ELF-1 (cell line): ENCODE results near the gene TMEM181.

Experiments
- DNase-seq: peaks from one replicate; pipeline ENCODE4 v3.0.0-alpha.2; 2016; ENCODE audit warnings: low read depth, low spot score

The TMEM181 gene

DNA sequence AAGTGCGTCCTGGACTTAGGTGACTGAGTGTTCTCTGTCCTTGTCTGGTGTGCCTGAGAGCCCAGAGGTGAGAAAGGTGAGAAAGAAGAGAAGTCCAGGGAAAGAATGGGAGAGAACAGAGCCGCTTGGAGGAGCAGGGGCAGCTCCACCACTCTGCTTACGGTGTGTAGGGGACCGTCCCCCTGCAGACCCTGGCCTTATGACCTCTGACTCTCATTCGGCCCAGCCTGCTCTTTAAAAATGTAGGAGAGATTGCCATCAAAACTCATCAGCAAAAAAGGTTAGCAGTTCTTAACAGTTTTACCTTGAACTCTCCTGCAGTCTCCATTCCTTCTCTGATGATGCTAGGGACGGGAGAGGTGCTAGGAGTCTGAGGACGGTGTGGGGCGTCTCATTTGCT, 2.0 kb downstream of the TMEM181 start:
- no peak for DNase-seq

GRCh38 chr6:158564243-158565121, 4.6 kb downstream of the TMEM181 start:
- DNase-seq, result no peak

GRCh38 chr6:158565122-158565429, 5.2 kb downstream of the TMEM181 start:
- no peak for DNase-seq

DNA sequence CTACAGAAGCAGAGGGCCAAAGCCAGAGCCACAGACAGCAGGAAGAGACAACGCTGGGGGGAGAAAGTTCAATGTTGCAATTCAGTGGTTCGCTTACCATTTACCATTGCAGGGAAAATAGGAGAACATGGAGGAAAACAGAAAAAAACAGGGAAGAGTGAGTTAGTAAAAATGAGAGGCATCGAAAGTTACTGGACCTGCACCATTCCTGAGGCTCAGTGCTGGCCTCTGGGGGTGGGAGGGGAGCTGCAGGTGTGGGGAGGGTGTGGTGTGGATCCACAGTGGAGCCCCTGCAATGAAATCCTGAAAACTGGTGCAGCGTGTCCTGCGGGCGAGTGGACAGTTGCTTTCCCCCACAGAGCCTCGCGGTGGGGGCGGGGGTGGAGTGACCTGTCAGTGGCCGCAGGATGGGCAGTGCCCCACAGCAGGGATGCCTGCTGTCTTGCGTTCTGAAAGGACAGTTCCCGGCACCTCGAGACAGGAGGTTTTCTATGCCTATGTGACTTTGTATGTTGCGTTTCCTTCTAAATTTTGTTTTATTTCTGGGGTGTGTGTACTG, 5.7 kb downstream of the TMEM181 start:
- DNase-seq, result no peak

DNA sequence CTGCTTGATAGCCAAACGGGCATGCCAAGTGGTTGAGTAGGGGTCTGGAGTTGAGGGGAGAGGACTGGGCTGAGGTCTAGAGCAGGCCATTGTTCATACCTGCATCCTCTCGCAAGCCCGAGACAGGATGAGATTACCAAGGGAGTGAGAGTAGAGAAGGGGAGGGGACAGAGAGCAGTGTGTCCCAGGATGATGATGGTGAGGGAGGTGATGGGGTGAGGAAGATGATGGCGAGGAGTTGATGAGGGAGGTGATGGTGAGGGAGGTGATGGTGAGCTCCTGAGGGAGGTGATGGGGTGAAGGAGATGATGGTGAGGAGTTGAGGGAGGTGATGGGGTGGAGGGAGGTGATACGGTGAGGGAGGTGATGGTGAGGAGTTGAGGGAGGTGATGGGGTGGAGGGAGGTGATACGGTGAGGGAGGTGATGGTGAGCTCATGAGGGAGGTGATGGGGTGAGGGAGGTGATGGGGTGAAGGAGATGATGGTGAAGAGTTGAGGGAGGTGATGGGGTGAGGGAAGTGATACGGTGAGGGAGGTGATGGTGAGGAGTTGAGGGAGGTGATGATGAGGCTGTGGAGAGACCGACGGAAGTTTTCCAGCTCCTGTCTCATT, 6.4 kb downstream of the TMEM181 start:
- no peak for DNase-seq

GRCh38 chr6:158567152-158567551, 7.3 kb downstream of the TMEM181 start:
- no peak for DNase-seq

DNA sequence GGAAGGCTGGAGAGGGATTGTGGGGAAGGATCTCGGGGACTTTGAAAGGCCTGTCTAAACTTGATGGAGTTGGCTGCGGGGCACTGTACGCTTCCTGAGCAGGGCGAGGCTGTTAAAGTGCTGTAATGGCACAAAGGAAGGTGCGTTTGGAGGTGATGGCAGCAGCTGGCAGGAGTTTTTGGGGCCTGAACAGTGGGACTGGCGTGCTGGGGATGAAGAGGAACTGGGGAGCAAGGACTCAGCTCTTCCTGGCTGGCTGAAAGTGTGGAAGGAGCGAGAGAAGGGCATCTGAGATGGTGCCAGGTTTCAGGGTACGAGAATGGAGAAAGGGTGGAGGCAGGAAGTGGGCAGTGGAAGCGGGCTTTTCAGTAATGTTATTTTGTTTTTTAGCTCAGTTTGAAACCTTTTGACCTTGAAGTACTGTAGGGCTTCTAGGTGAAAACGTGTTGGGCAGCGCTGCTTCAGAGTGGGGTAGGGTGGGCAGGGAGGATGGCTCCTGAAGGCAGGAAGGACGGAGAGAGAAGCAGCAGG, 8.0 kb downstream of the TMEM181 start:
- DNase-seq, result no peak

DNA sequence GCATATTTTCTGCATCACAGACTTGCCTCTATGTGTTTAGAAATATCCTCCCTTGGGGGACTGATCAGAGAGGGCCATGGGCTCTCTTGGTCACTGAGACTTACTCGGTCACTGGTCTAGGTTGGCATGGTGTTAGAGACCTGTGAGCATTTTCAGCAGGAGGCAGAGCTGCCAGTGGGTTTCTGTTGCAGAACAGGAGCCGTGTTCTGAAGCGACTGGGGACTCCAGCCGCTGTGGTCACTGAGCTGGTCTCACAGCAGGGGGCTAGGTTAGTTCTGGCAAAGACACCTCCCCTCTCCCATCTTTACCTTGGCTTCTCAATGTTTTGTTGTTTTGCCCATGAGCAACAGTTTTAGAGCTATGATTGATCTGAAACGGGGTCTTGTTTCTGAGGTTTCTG, 8.7 kb downstream of the TMEM181 start:
- no peak for DNase-seq

DNA sequence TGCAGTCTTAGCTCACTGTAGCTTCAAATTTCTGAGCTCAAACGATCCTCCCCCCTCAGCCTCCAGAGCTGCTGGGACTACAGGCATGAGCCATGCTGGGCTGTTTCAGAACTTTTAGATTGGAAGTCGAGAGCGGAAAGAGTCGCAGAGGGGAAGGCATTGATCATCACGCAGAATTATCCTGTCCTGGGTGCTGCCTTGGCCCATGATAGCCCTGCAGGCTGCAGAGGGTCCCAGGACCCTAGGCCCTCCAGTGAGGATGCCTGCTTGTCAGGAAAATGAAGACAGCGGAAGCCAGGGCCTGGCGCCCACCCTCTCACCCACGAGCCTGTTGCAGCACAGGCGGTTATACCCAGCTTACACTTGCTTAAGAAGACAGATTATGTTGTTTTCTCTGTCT, 9.1 kb downstream of the TMEM181 start:
- DNase-seq, result no peak

- no peak for DNase-seq
Observed at GRCh38 chr6:158570681-158570962, 10.7 kb downstream of the TMEM181 start.

- DNase-seq, result no peak
Observed at GRCh38 chr6:158571826-158572652, 12.1 kb downstream of the TMEM181 start.

GRCh38 chr6:158572653-158573541, 13.0 kb downstream of the TMEM181 start:
- DNase-seq, result no peak

GRCh38 chr6:158573542-158573931, 13.6 kb downstream of the TMEM181 start:
- DNase-seq, result no peak

DNA sequence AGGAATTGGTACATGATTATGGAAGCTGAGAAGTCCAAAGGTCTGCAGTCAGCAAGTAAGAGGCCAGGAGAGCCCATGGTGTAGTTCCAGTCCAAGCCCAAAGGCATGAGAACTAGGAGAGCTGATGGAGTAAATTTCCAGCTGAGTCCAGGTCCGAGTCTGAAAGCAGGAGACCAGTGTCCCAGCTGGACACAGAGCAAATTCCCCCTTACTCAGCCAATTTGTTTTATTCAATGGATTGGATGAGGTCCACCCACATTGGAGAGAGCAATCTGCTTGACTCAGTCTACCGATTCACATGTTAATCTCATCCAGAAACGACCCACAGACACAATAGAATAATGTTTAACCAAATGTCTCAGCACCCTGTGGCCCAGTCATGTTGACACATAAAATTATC, 14.9 kb downstream of the TMEM181 start:
- DNase-seq, result no peak

- no peak for DNase-seq
Observed at GRCh38 chr6:158575550-158575949, 15.7 kb downstream of the TMEM181 start.

GRCh38 chr6:158584236-158584651, 24.4 kb downstream of the TMEM181 start:
- no peak for DNase-seq

GRCh38 chr6:158586652-158587051, 26.8 kb downstream of the TMEM181 start:
- DNase-seq, result no peak

- no peak for DNase-seq
Observed at GRCh38 chr6:158589366-158589765, 29.5 kb downstream of the TMEM181 start.

DNA sequence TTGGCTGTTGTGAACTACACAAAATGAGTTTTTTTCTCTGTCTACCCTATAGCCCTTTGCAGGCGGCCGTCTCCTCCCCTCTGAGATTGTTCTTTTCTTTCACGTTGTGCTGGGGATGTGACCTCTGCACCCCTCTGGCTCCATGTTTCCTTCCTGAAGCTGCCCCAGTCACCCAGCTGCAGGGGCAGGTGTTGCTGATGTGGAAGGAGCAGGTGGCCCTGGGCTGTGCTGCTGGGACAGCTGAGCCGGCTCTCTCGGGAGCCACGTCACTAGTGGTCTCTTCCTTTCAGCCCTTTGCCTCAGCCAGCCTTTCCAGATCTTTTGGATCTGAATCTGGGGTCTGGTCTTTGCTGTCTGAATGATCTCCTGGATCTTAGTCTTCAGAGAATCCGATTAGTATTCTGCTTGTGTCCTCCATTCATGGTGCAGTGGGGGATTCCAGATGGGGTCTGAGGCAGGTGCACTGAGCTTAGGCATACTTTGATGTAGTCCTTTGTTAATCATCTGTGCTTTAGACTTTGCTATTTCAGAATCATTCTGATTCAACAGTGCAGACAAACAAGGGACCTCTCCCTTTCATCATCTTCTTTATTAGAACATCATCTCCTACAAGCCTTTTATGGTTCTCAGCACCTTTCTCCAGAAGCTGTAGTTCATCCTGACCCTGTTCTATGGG, 31.4 kb downstream of the TMEM181 start:
- DNase-seq, result no peak

- DNase-seq, result no peak
Observed at GRCh38 chr6:158591810-158592209, 31.9 kb downstream of the TMEM181 start.

- DNase-seq, result no peak
Observed at GRCh38 chr6:158593670-158594069, 33.8 kb downstream of the TMEM181 start.
